AG04449 (cell line): Measurements from ENCODE around the gene SUCLG2.

Experiments used
- CTCF ChIA-PET: fragments of 350-600 bp; formaldehyde crosslinking; extraction: SDS; loops from one replicate; lab custom pipeline; 2021; ENCODE audit warnings: antibody characterized with exemption; lab: Yijun Ruan, JAX
- POLR2A ChIA-PET: fragments of 400-600, 350-600 bp; formaldehyde crosslinking; extraction: SDS; loops from one replicate; lab custom pipeline; 2020; ENCODE audit warnings: antibody characterized with exemption, inconsistent platforms; lab: Yijun Ruan, JAX
- DNase-seq: peaks from one replicate; pipeline ENCODE4 v3.0.0-alpha.2; 2010; ENCODE audit warnings: low read depth, low spot score
- H3K4me3 ChIP-seq: 2 replicates; pipeline ENCODE4 v1.5.1; 2011; ENCODE audit warnings: low read depth, mild to moderate bottlenecking, control low read depth, low read length
- TF ChIP-seq, protein P1 (sequence below): IDR thresholded peaks from one replicate; pipeline ENCODE4 v1.5.1; 2011; ENCODE audit warnings: mild to moderate bottlenecking, moderate library complexity, low read length, control low read depth, inconsistent platforms; ENCODE audit not compliant: insufficient read depth; ENCODE audit errors: missing control alignments

SUCLG2 gene

DNA sequence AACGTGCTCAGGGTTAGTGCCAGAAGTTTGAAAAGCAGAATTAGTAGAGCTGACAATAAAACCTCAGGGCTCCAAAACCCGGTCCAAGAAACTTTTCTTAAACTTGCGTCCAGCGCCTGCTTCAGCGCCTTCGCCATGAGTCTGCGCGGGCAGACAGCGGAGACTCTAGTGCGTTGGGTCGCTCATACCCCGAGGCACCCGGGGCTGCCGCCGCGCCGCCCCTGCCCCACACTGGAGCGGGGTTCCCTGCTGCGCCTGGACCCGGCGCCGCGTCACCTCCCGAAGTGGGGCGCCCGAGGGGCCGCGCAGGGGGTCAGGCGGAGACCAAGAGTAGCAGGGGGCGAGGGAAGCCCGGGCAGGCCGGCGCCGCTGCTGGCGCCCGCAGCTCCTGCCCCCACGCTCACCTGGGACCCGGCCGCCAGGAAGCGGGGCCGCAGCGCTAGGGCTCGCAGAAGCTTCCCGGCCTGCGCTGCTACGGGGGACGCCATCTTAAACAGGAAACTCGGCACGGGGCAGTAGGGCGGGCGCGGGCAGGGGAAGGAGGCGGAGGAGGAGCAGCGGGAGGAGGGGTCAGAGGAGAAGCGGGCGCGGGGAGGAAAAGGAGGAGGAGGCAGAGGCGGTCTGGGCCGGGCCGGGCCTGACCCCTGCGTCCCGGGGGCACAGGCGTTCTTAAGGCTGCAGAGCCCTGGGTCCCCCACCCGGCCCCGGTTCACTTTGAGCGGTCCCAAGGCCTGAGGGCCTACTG, at the start of gene SUCLG2:
SUCLG2 (minus strand) TSS at position 514 of the 745 bp plus-strand sequence; CDS start at position 488, 26 bp downstream.
- POLR2A ChIA-PET, result interaction anchor here (0.5 to 1.9 kb wide), 4 partner anchors 18 to 39 kb away, joined by 3 to 6 read pairs (median 4); no protein-coding TSS in a partner anchor
- CTCF ChIA-PET, result interaction anchor here (1.0 to 1.5 kb wide), 2 partner anchors 10 to 272 kb away, joined by 4 to 7 read pairs; no protein-coding TSS in a partner anchor
- H3K4me3 ChIP-seq, result peak within 1 kb of the TSS; percentile 78
- TF ChIP-seq, protein P1, sequence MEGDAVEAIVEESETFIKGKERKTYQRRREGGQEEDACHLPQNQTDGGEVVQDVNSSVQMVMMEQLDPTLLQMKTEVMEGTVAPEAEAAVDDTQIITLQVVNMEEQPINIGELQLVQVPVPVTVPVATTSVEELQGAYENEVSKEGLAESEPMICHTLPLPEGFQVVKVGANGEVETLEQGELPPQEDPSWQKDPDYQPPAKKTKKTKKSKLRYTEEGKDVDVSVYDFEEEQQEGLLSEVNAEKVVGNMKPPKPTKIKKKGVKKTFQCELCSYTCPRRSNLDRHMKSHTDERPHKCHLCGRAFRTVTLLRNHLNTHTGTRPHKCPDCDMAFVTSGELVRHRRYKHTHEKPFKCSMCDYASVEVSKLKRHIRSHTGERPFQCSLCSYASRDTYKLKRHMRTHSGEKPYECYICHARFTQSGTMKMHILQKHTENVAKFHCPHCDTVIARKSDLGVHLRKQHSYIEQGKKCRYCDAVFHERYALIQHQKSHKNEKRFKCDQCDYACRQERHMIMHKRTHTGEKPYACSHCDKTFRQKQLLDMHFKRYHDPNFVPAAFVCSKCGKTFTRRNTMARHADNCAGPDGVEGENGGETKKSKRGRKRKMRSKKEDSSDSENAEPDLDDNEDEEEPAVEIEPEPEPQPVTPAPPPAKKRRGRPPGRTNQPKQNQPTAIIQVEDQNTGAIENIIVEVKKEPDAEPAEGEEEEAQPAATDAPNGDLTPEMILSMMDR, result peak; percentile 2
- DNase-seq, result no peak

- no peak overlapping the region for H3K4me3 ChIP-seq
- ChIA-PET CTCF (no interaction called here), POLR2A (no interaction called here)
- no peak for DNase-seq
- TF ChIP-seq, protein P1, result no peak
These were observed 46.2 kb upstream of the SUCLG2 start for GRCh38 chr3:67700596-67700995.

DNA sequence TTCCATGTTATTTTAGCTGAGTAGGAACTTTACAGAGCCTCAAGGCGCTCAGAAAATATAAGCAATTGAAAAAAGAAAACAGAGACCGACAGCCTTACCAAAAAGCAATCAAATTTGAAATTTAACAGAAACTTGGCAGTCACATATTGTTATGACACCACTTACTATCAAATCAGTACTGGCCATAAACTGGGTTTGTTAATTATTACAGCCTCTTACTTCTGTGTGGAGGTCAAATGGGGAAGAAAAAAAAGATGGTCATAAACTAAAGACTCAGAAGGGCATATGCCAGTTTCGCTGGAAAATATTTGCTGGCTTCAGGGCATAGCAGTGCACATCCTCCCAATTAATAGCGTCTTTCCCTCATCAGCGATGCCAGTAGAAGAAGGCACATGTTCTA, 45.5 kb upstream of the SUCLG2 start:
- ChIA-PET CTCF (no interaction called here), POLR2A (no interaction called here)
- no peak for DNase-seq
- TF ChIP-seq, protein P1, result no peak
- no peak overlapping the region for H3K4me3 ChIP-seq

DNA sequence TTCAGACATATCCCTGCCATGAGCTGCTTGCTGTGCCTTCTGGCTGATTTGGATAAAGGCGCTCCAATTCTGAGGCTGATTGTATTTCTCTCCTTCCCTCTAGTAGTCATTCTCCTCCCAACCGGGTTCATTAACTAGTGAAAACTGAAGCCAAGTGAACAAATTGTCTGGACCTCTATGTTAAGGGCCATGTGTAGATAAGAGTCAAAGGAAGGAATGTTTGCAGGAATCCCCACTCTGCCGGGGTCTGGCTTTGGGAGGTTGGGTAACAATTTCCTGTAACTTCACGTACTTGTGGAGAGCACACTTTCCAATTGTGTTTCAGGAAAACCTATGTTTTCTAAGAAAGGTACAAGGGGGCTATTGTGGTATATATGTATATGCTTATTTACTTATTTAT, 38.2 kb upstream of the SUCLG2 start:
- no peak for DNase-seq
- POLR2A ChIA-PET, result no interaction called here
- CTCF ChIA-PET, result no interaction called here
- H3K4me3 ChIP-seq, result no peak overlapping the region
- TF ChIP-seq, protein P1, result no peak

- POLR2A ChIA-PET, result no interaction called here
- CTCF ChIA-PET, result no interaction called here
- DNase-seq, result no peak
- no peak overlapping the region for H3K4me3 ChIP-seq
- TF ChIP-seq, protein P1, result no peak
These were observed 37.5 kb upstream of the SUCLG2 start for GRCh38 chr3:67691926-67692325.

GRCh38 chr3:67691207-67691606, 36.8 kb upstream of the SUCLG2 start:
- POLR2A ChIA-PET, result no interaction called here
- DNase-seq, result no peak
- CTCF ChIA-PET, result no interaction called here
- TF ChIP-seq, protein P1, result no peak
- H3K4me3 ChIP-seq, result no peak overlapping the region
